GM12865 (cell line): ENCODE measurements around the gene PHOSPHO1.

ENCODE experiments used
- DNase-seq: peaks from one replicate; pipeline ENCODE4 v3.0.0; 2010; ENCODE audit warnings: low read depth
- H3K4me3 ChIP-seq: 2 replicates; pipeline ENCODE4 v1.5.1; 2011; ENCODE audit warnings: mild to moderate bottlenecking, low read depth, low read length, control low read depth
- CTCF ChIP-seq: IDR thresholded peaks from 2 replicates; pipeline ENCODE4 v1.5.1; 2011; ENCODE audit warnings: low read length, control low read depth, low read depth, inconsistent platforms; ENCODE audit not compliant: insufficient read depth; ENCODE audit errors: missing control alignments

PHOSPHO1 gene

GRCh38 chr17:49217651-49218413 lies 12.8 kb downstream of the PHOSPHO1 start:
- H3K4me3 ChIP-seq: no peak overlapping the region
- DNase-seq: peak; percentile 94
- TF ChIP-seq CTCF: no peak

DNA sequence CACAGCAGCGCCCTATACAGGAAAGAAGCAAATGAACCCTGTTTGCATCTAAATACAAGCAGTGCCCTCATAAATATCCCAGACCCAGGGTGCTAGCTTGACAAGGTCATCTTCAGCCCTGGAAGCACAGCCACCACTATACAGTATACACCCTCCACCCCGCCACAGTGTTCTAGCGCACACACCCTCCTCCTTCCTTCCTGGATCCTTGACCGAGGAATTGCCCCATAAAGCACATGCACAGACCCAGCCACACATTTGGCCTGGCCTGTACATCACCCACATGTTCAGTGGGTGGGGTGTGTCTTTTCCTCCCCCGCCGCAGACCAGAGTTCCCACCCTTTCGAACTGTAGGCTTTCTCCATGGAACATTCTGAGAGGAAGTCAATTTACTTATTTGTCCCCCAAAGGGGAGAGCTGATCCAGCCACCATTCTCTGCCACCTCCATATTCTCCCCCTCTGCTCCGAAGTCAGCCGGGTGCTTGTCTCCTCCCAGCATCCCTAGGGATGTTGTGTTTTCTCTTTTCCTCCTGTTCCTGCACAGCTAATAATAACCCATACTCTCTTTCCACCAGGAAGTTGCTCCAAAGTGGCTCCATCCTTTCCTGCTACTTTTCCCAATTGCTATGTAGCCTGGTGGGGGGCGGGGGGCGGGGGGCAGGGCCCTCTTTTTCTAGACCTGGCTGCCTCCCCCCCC lies 13.5 kb downstream of the PHOSPHO1 start:
- DNase-seq: no peak

DNA sequence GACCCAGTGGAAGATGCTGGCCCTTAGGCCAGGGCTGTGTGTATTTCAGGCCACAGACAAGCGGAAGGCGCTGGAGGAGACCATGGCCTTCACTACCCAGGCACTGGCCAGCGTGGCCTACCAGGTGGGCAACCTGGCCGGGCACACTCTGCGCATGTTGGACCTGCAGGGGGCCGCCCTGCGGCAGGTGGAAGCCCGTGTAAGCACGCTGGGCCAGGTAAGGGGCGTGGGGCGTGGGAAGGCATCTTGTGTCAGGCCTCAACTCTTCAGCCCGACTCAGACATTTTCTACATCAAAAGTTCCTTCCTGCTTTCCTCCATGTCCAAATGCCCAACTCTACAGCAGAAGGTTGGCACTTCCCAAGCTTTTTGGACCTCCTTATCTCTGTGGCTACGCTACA lies 14.1 kb downstream of the PHOSPHO1 start:
- no peak for TF ChIP-seq CTCF
- H3K4me3 ChIP-seq: 0 out of 2 replicates have a peak overlapping the region, but pooled peaks have one; percentile 9
- DNase-seq: no peak

More for the DNA sequence above, 13.5 kb downstream of the PHOSPHO1 start:
- no peak for TF ChIP-seq CTCF
- no peak overlapping the region for H3K4me3 ChIP-seq

GRCh38 chr17:49214676-49215360 lies 15.8 kb downstream of the PHOSPHO1 start:
- H3K4me3 ChIP-seq: peak overlapping the region; percentile 87
- TF ChIP-seq CTCF: no peak
- DNase-seq: peak; percentile 47

- no peak for TF ChIP-seq CTCF
- DNase-seq: no peak
- H3K4me3 ChIP-seq: peak overlapping the region; percentile 87
Observed at GRCh38 chr17:49213847-49214246, 16.7 kb downstream of the PHOSPHO1 start.

- TF ChIP-seq CTCF: no peak
- H3K4me3 ChIP-seq: peak overlapping the region; percentile 87
Observed at GRCh38 chr17:49213399-49213798, 17.2 kb downstream of the PHOSPHO1 start.

More at GRCh38 chr17:49213399-49213798, 17.2 kb downstream of the PHOSPHO1 start:
- DNase-seq: peak; percentile 62
